ENCODE data around the gene RUBCNL. TPM values are rescaled to one million over a fixed set of nuclear protein-coding genes. Genes with fewer than 3 reads are reported as not detected.

The RUBCNL gene
- total and polyA plus RNA-seq, 2 donors (not counting 3 experiments of a cell fraction or from before 2014, with no cell fraction given): not detected

- H3K9me1 ChIP-seq (replicated peaks; ENCODE audit: control insufficient read depth, extremely low read depth, insufficient read depth, low read length): no peaks in the 10 kb centered on the region
- DNase-seq (ENCODE audit: low read depth, low spot score): no peak
- CTCF ChIA-PET: no interaction called here
- no peak for FAIRE-seq
- H2AFZ ChIP-seq (ENCODE audit: low read depth, low read length): no peak overlapping the region
- H3K4me3 ChIP-seq (replicated peaks in 1 of 3; ENCODE audit: insufficient read depth in 1 of 3, low read depth in 1 of 3, low read length in 3 of 3): no peak overlapping the region
- no peaks in the 10 kb centered on the region for H3K79me2 ChIP-seq (ENCODE audit: control insufficient read depth, insufficient read depth, low read length)
- POLR2A ChIA-PET: no interaction called here
- no peaks in the 10 kb centered on the region for H3K36me3 ChIP-seq (ENCODE audit: control insufficient read depth in 2 of 2, extremely low read depth in 1 of 2, insufficient read depth in 2 of 2, low read length in 2 of 2)
- no peaks in the 10 kb centered on the region for H4K20me1 ChIP-seq (replicated peaks; ENCODE audit: control insufficient read depth, extremely low read depth, insufficient read depth, low read length)
- no TSS peak for BruUV-seq (replicated peaks)
- no peak for TF ChIP-seq EZH2 (IDR thresholded peaks at IDR 0.05; ENCODE audit: borderline replicate concordance, low read depth, low read length, severe bottlenecking)
- no peak for TF ChIP-seq GATA2 (IDR thresholded peaks at IDR 0.05; ENCODE audit: insufficient read depth, insufficient read length, low read depth, low read length)
- TF ChIP-seq JUN (IDR thresholded peaks at IDR 0.05; ENCODE audit: borderline replicate concordance, insufficient read depth, insufficient read length, low read depth): no peak
- TF ChIP-seq POLR2AphosphoS5 (IDR thresholded peaks at IDR 0.05; ENCODE audit: insufficient read depth, low read depth, low read length): no peak
- no peaks in the 10 kb centered on the region for H3K4me1 ChIP-seq (ENCODE audit: control insufficient read depth, extremely low read depth, insufficient read depth, low read length)
- H3K9me3 ChIP-seq (replicated peaks; ENCODE audit: control insufficient read depth, insufficient read depth, low read length): no peaks in the 10 kb centered on the region
- H3K4me2 ChIP-seq (ENCODE audit: insufficient read depth, low read length): no peak overlapping the region
- H3K27me3 ChIP-seq (ENCODE audit: control insufficient read depth in 2 of 2, insufficient read depth in 2 of 2, low read length in 2 of 2): peaks cover 21 to 34% of the 10 kb centered on the region in 2 experiments
- dilution Hi-C loops (cut with MboI; ENCODE audit: extremely low pct_ligation_motif_present, low sequenced_read_pairs) (no loop called here), intact Hi-C loops (cut with micrococcal nuclease) (no loop called here)
- no peak overlapping the region for H3K27ac ChIP-seq (ENCODE audit: insufficient read depth, low read depth, low read length)
- no peak overlapping the region for H3K9ac ChIP-seq (replicated peaks; ENCODE audit: extremely low read depth, insufficient read depth, low read length)
Observed at GRCh38 chr13:46383383-46383782, 3.7 kb downstream of the RUBCNL start.

GRCh38 chr13:46382224-46382623 lies 4.8 kb downstream of the RUBCNL start:
- Histone ChIP-seq H3K4me1 (ENCODE audit: control insufficient read depth, extremely low read depth, insufficient read depth, low read length) (no peaks in the 10 kb centered on the region), H3K9me1 (replicated peaks; ENCODE audit: control insufficient read depth, extremely low read depth, insufficient read depth, low read length) (no peaks in the 10 kb centered on the region), H3K4me3 (replicated peaks in 1 of 3; ENCODE audit: insufficient read depth in 1 of 3, low read depth in 1 of 3, low read length in 3 of 3) (no peak overlapping the region), H3K4me2 (ENCODE audit: insufficient read depth, low read length) (no peak overlapping the region), H3K79me2 (ENCODE audit: control insufficient read depth, insufficient read depth, low read length) (no peaks in the 10 kb centered on the region), H3K27me3 (ENCODE audit: control insufficient read depth in 2 of 2, insufficient read depth in 2 of 2, low read length in 2 of 2) (peaks cover 17 to 28% of the 10 kb centered on the region in 2 experiments), H3K9me3 (replicated peaks; ENCODE audit: control insufficient read depth, insufficient read depth, low read length) (no peaks in the 10 kb centered on the region), H3K36me3 (ENCODE audit: control insufficient read depth in 2 of 2, extremely low read depth in 1 of 2, insufficient read depth in 2 of 2, low read length in 2 of 2) (no peaks in the 10 kb centered on the region), H4K20me1 (replicated peaks; ENCODE audit: control insufficient read depth, extremely low read depth, insufficient read depth, low read length) (no peaks in the 10 kb centered on the region), H2AFZ (ENCODE audit: low read depth, low read length) (no peak overlapping the region), H3K27ac (ENCODE audit: insufficient read depth, low read depth, low read length) (no peak overlapping the region), H3K9ac (replicated peaks; ENCODE audit: extremely low read depth, insufficient read depth, low read length) (no peak overlapping the region)
- ChIA-PET CTCF (no interaction called here), POLR2A (no interaction called here)
- DNase-seq (ENCODE audit: low read depth, low spot score) (no peak), FAIRE-seq (no peak)
- TF ChIP-seq POLR2A (IDR thresholded peaks at IDR 0.05; ENCODE audit: low read depth, low read length): no peak
- no peak for TF ChIP-seq EZH2 (IDR thresholded peaks at IDR 0.05; ENCODE audit: borderline replicate concordance, low read depth, low read length, severe bottlenecking)
- TF ChIP-seq GATA2 (IDR thresholded peaks at IDR 0.05; ENCODE audit: insufficient read depth, insufficient read length, low read depth, low read length): no peak
- no peak for TF ChIP-seq POLR2AphosphoS5 (IDR thresholded peaks at IDR 0.05; ENCODE audit: insufficient read depth, low read depth, low read length)
- TF ChIP-seq FOS (IDR thresholded peaks at IDR 0.05; ENCODE audit: borderline replicate concordance, insufficient read depth, low read length): no peak
- TF ChIP-seq JUN (IDR thresholded peaks at IDR 0.05; ENCODE audit: borderline replicate concordance, insufficient read depth, insufficient read length, low read depth): no peak
- no peak for TF ChIP-seq MAX (IDR thresholded peaks at IDR 0.05; ENCODE audit: insufficient read depth, insufficient read length)
- TF ChIP-seq CTCF (IDR thresholded peaks at IDR 0.05; ENCODE audit: extremely low read depth in 1 of 2, insufficient read depth in 1 of 2, low read depth in 1 of 2, low read length in 2 of 2): no peak
- TF ChIP-seq MYC (IDR thresholded peaks at IDR 0.05; ENCODE audit: low read depth, low read length): no peak
- BruUV-seq (replicated peaks): no TSS peak
- dilution Hi-C loops (cut with MboI; ENCODE audit: extremely low pct_ligation_motif_present, low sequenced_read_pairs): no loop called here
- intact Hi-C loops (cut with micrococcal nuclease): no loop called here
